Liver (tissue), 3 donors: ENCODE measurements around the gene PARD3B.

Experiments
- ATF3 ChIP-seq: IDR thresholded peaks from 2 replicates; pipeline ENCODE4 v1.6.1; 2016; ENCODE audit warnings: antibody characterized with exemption
- CTCF ChIP-seq: fragments of 150-350 bp; IDR thresholded peaks from 2 replicates; pipeline ENCODE4 v1.5.1; 2017; ENCODE audit warnings: improper control_type of control experiment, low read depth, low read length; ENCODE audit not compliant: missing input control
- FOXA2 ChIP-seq: IDR thresholded peaks from 2 replicates; pipeline ENCODE4 v1.6.1; 2016; ENCODE audit warnings: antibody characterized with exemption
- HNF4A ChIP-seq, 2 donors: conservative IDR thresholded peaks; 2 replicates each; pipeline ENCODE4 v1.6.1; 2016; ENCODE audit warnings: antibody characterized with exemption in 2 of 2, mild to moderate bottlenecking in 2 of 2
- HNF4G ChIP-seq: IDR thresholded peaks from 2 replicates; pipeline ENCODE4 v1.6.1; 2016; ENCODE audit warnings: antibody characterized with exemption
- JUND ChIP-seq, 2 donors: IDR thresholded peaks; 2 replicates each; pipeline ENCODE4 v1.6.1; 2016; ENCODE audit warnings: antibody characterized with exemption in 2 of 2
- MAX ChIP-seq: IDR thresholded peaks from 2 replicates; pipeline ENCODE4 v1.6.1; 2016; ENCODE audit warnings: antibody characterized with exemption
- RAD21 ChIP-seq, 2 donors: IDR thresholded peaks; 2 replicates each; pipeline ENCODE4 v1.6.1; 2016; ENCODE audit warnings: antibody characterized with exemption in 2 of 2, mild to moderate bottlenecking in 2 of 2
- REST ChIP-seq: IDR thresholded peaks from 2 replicates; pipeline ENCODE4 v1.6.1; 2016; ENCODE audit warnings: antibody characterized with exemption, mild to moderate bottlenecking
- RXRA ChIP-seq, 2 donors: IDR thresholded peaks; 2 replicates each; pipeline ENCODE4 v1.6.1; 2017 to 2018; ENCODE audit warnings: antibody characterized with exemption in 2 of 2, mild to moderate bottlenecking in 1 of 2
- TAF1 ChIP-seq: conservative IDR thresholded peaks from 2 replicates; pipeline ENCODE4 v1.6.1; 2016; ENCODE audit warnings: antibody characterized with exemption, mild to moderate bottlenecking
- YY1 ChIP-seq: IDR thresholded peaks from 2 replicates; pipeline ENCODE4 v1.6.1; 2016; ENCODE audit warnings: antibody characterized with exemption, mild to moderate bottlenecking
- ZBTB33 ChIP-seq: IDR thresholded peaks from 2 replicates; pipeline ENCODE4 v1.6.1; 2016; ENCODE audit warnings: antibody characterized with exemption
- donor health status: healthy.
- donor health status: healthy.

- TF ChIP-seq CTCF (no peak), MAX (no peak), REST (no peak), ATF3 (no peak), YY1 (no peak), FOXA2 (no peak), HNF4G (no peak), ZBTB33 (no peak), TAF1 (no peak), RAD21 (IDR thresholded peaks at IDR 0.05) (no peak), RXRA (IDR thresholded peaks at IDR 0.05) (no peak), JUND (IDR thresholded peaks at IDR 0.05) (no peak), HNF4A (conservative IDR thresholded peaks at IDR 0.05) (no peak)
These were observed 1051.3 kb downstream of the PARD3B start for GRCh38 chr2:205596581-205596980.
